A673 (cell line): Measurements from ENCODE around the gene NOP14. TPM values are rescaled to one million over a fixed set of nuclear protein-coding genes. Genes with fewer than 3 reads are reported as not detected.
A peak's percentile ranks its signal among the peaks of the same experiment; 100 is the strongest.

ENCODE experiments used
- BruUV-seq: library from RNA; stranded (reverse); fragments of 400-500 nt; replicated peaks from 2 replicates; lab custom pipeline; 2021; lab: Mats Ljungman, UMichigan
- CTCF ChIA-PET: fragments of 300-600 bp; sonication (Branson Sonifier 250); formaldehyde crosslinking; loops from one replicate; lab custom pipeline; 2022; ENCODE audit warnings: antibody characterized with exemption; lab: Charles Lee
- POLR2A ChIA-PET: fragments of 300-600 bp; sonication (Branson Sonifier 250); formaldehyde crosslinking; loops from one replicate; lab custom pipeline; 2022; ENCODE audit warnings: antibody characterized with exemption; ENCODE audit not compliant: low non-redundant PET; lab: Charles Lee
- DNase-seq: peaks from one replicate; pipeline ENCODE4 v3.0.0-alpha.2; 2015; ENCODE audit warnings: low spot score
- H3K27ac ChIP-seq: fragments of 200-600 bp; sonication (generic); 2 replicates; pipeline ENCODE4 v1.5.1; 2016; ENCODE audit warnings: mixed run types, low read depth, mild to moderate bottlenecking, mixed read lengths, antibody characterized with exemption, low read length; ENCODE audit not compliant: poor library complexity, severe bottlenecking
- H3K27me3 ChIP-seq: fragments of 200-600 bp; sonication (generic); replicated peaks from 2 replicates; pipeline ENCODE4 v1.6.1; 2017; ENCODE audit warnings: mixed run types, low read depth, mild to moderate bottlenecking, mixed read lengths, antibody characterized with exemption, low read length; ENCODE audit not compliant: insufficient read depth, poor library complexity
- H3K36me3 ChIP-seq: fragments of 200-600 bp; sonication (generic); 2 replicates; pipeline ENCODE4 v1.6.1; 2016; ENCODE audit warnings: mixed run types, mild to moderate bottlenecking, mixed read lengths, antibody characterized with exemption, low read length; ENCODE audit not compliant: insufficient read depth, poor library complexity, severe bottlenecking
- H3K4me1 ChIP-seq: fragments of 200-600 bp; sonication (generic); 2 replicates; pipeline ENCODE4 v1.6.1; 2017; ENCODE audit warnings: mixed run types, mild to moderate bottlenecking, mixed read lengths, antibody characterized with exemption, low read length; ENCODE audit not compliant: insufficient read depth, poor library complexity, severe bottlenecking
- H3K4me3 ChIP-seq: fragments of 200-600 bp; sonication (generic); 2 replicates; pipeline ENCODE4 v1.5.1; 2016; ENCODE audit warnings: low read depth, mixed run types, mild to moderate bottlenecking, mixed read lengths, low read length; ENCODE audit not compliant: poor library complexity, severe bottlenecking
- H3K9me3 ChIP-seq: fragments of 200-600 bp; sonication (generic); 2 replicates; pipeline ENCODE4 v1.6.1; 2016; ENCODE audit warnings: mixed run types, low read depth, mild to moderate bottlenecking, mixed read lengths, antibody characterized with exemption, low read length; ENCODE audit not compliant: poor library complexity, severe bottlenecking
- EZH2 ChIP-seq: fragments of 200-600 bp; sonication (generic); IDR thresholded peaks from 2 replicates; pipeline ENCODE4 v1.6.1; 2017; ENCODE audit warnings: borderline replicate concordance, low read depth, mild to moderate bottlenecking, mixed read lengths, antibody characterized with exemption, low read length; ENCODE audit not compliant: poor library complexity, severe bottlenecking
- intact Hi-C: fragments of 100-400 bp; cut with micrococcal nuclease; formaldehyde crosslinking; loops from one replicate; pipeline ENCODE4 v1.10.0; 2022; ENCODE audit not compliant: unreplicated experiment
- total RNA-seq: library from RNA; stranded (reverse); gene quantifications from 2 replicates; pipeline ENCODE4 v1.2.3, GENCODE V29; 2021
- TF ChIP-seq, protein P1 (sequence below): fragments of 300-800, 200-600 bp; sonication (generic); conservative IDR thresholded peaks from 2 replicates; pipeline ENCODE4 v1.5.1; 2017; ENCODE audit warnings: low read depth, mild to moderate bottlenecking, antibody characterized with exemption, low read length, moderate library complexity, mixed read lengths

The NOP14 gene
- total RNA-seq, 1 experiment from 2014 or later, result 69.9 TPM

GRCh38 chr4:2932321-2932950 is 30.8 kb downstream of the NOP14 start:
- peaks cover 19% of the 10 kb centered on the region for H3K4me1 ChIP-seq
- no peaks in the 10 kb centered on the region for H3K27me3 ChIP-seq
- CTCF ChIA-PET, result no interaction called here
- BruUV-seq, result no TSS peak
- H3K36me3 ChIP-seq, result peaks cover 39% of the 10 kb centered on the region
- H3K4me3 ChIP-seq, result no peak overlapping the region
- H3K9me3 ChIP-seq, result no peaks in the 10 kb centered on the region
- POLR2A ChIA-PET, result no interaction called here
- intact Hi-C loops, result loop anchor here (2.0 kb wide), 1 partner anchor 168 kb away; no protein-coding TSS in a partner anchor
- peak overlapping the region; percentile 73 for H3K27ac ChIP-seq
- no peak for DNase-seq
- TF ChIP-seq, protein P1, sequence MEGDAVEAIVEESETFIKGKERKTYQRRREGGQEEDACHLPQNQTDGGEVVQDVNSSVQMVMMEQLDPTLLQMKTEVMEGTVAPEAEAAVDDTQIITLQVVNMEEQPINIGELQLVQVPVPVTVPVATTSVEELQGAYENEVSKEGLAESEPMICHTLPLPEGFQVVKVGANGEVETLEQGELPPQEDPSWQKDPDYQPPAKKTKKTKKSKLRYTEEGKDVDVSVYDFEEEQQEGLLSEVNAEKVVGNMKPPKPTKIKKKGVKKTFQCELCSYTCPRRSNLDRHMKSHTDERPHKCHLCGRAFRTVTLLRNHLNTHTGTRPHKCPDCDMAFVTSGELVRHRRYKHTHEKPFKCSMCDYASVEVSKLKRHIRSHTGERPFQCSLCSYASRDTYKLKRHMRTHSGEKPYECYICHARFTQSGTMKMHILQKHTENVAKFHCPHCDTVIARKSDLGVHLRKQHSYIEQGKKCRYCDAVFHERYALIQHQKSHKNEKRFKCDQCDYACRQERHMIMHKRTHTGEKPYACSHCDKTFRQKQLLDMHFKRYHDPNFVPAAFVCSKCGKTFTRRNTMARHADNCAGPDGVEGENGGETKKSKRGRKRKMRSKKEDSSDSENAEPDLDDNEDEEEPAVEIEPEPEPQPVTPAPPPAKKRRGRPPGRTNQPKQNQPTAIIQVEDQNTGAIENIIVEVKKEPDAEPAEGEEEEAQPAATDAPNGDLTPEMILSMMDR, result no peak
- no peak for TF ChIP-seq EZH2

GRCh38 chr4:2931512-2932301 is 31.5 kb downstream of the NOP14 start:
- Histone ChIP-seq H3K4me1 (peaks cover 19% of the 10 kb centered on the region), H3K27me3 (no peaks in the 10 kb centered on the region), H3K9me3 (no peaks in the 10 kb centered on the region), H3K27ac (no peak overlapping the region), H3K4me3 (no peak overlapping the region), H3K36me3 (peaks cover 39% of the 10 kb centered on the region)
- BruUV-seq, result no TSS peak
- intact Hi-C loops, result loop anchor here (2.0 kb wide), 1 partner anchor 167 kb away; no protein-coding TSS in a partner anchor
- ChIA-PET CTCF (no interaction called here), POLR2A (no interaction called here)
- no peak for TF ChIP-seq EZH2
- TF ChIP-seq, protein P1, result 0 out of 2 replicates have a peak, but pooled peaks have one; percentile 25
- DNase-seq, result peak; percentile 59

DNA sequence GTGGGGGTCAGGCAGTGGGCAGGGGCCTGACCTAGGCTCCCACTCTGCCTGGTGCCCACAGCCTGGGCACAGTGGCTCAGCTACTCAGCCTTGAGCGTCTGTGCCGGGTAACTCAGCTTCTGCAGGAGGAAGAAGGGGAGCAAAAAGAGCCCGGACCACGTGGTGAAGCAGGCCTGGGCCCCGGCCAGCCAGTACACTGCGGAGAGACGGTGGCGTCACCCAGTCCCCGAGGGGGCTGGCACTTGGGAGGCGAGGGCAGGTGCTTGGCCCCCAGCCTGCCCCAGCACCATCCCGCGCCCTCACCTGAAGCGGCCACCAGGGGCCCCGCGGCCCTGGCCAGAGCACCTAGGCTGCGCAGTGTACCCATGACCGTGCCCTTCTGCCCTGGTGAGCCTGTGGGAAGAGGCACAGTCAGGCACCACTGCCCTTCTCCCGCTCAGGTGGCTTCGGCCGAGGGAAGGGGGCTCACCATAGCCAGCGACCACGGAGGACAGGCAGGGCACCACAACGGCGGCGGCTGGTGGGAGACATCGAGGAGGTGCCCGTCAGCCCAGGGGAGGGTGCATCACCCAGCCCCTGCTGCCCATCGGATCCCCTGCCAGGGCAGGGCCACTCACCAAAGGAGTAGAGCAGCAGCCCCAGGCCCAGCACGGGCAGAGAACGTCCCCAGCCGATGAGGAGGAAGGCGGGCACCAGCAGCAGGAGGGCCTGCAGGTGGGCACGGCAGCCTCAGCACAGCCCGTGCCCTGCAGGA is 32.3 kb downstream of the NOP14 start:
- Histone ChIP-seq H3K4me3 (no peak overlapping the region), H3K9me3 (no peaks in the 10 kb centered on the region), H3K36me3 (peaks cover 45% of the 10 kb centered on the region), H3K27ac (no peak overlapping the region), H3K4me1 (peaks cover 15% of the 10 kb centered on the region), H3K27me3 (no peaks in the 10 kb centered on the region)
- DNase-seq, result no peak
- intact Hi-C loops, result no loop called here
- TF ChIP-seq, protein P1, result no peak
- no peak for TF ChIP-seq EZH2
- TSS peak; percentile 31 for BruUV-seq
- ChIA-PET CTCF (no interaction called here), POLR2A (no interaction called here)
